Measurements from ENCODE around the gene MUC7. TPM values are rescaled to one million over a fixed set of nuclear protein-coding genes. Genes with fewer than 3 reads are reported as not detected.

The MUC7 gene
- total RNA-seq, 4 donors from 2014 or later, result not detected

DNA sequence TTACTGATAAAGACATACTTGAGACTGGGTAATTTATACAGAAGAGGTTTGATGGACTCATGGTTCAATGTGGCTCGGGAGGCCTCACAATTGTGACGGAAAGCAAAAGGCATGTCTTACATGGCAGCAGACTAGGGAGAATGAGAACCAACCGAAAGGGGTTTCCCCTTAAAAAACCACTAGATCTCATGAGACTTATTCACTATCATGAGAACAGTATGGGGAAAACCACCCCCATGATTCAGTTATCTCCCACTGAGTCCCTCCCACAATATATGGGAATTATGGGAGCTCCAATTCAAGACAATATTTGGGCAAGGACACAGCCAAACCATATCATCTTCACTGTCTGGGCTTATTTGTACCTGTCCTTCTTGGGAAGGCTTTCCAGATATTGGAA, 22.8 kb upstream of the MUC7 start:
- H3K36me3 ChIP-seq, result no peaks in the 10 kb centered on the region
- no peaks in the 10 kb centered on the region for H3K27me3 ChIP-seq
- WGBS, 2 donors, result 55 to 93% methylated on average over 2 to 3 of the region's 3 CpGs
- H3K4me1 ChIP-seq, result no peaks in the 10 kb centered on the region
- intact Hi-C loops (cut with DNase I), result no loop called here
- H3K4me3 ChIP-seq, result no peak overlapping the region
- no peaks in the 10 kb centered on the region for H3K9me3 ChIP-seq
- no peak overlapping the region for H3K27ac ChIP-seq
- no peak for DNase-seq
- TF ChIP-seq, protein P1, sequence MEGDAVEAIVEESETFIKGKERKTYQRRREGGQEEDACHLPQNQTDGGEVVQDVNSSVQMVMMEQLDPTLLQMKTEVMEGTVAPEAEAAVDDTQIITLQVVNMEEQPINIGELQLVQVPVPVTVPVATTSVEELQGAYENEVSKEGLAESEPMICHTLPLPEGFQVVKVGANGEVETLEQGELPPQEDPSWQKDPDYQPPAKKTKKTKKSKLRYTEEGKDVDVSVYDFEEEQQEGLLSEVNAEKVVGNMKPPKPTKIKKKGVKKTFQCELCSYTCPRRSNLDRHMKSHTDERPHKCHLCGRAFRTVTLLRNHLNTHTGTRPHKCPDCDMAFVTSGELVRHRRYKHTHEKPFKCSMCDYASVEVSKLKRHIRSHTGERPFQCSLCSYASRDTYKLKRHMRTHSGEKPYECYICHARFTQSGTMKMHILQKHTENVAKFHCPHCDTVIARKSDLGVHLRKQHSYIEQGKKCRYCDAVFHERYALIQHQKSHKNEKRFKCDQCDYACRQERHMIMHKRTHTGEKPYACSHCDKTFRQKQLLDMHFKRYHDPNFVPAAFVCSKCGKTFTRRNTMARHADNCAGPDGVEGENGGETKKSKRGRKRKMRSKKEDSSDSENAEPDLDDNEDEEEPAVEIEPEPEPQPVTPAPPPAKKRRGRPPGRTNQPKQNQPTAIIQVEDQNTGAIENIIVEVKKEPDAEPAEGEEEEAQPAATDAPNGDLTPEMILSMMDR (IDR thresholded peaks at IDR 0.05), result no peak
- no peak for TF ChIP-seq POLR2A (IDR thresholded peaks at IDR 0.05)

DNA sequence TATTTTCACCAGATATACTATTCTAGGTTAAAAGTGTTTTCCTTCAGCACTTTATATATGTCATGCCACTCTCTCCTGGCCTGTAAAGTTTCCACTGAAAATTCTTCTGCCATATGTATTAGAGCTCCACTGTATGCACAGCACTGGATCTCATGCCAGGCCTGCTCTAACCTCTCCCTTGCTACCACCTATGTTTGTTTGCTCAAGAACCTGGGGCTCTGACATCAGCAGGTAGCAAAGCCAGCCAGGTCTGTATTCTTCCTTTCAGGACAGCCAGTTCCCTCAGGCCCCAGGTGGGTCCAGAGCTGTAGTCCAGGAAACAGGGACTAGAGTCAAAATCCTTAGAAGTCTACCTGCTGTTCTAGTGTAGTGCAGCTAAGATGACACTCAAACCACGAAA, 19.1 kb upstream of the MUC7 start:
- Histone ChIP-seq H3K27me3 (no peaks in the 10 kb centered on the region), H3K4me3 (no peak overlapping the region), H3K4me1 (no peaks in the 10 kb centered on the region), H3K9me3 (no peaks in the 10 kb centered on the region), H3K36me3 (no peaks in the 10 kb centered on the region), H3K27ac (no peak overlapping the region)
- 0 to 20% methylated on average over 1 of the region's 1 CpG for WGBS, 2 donors
- no peak for DNase-seq
- intact Hi-C loops (cut with DNase I), result no loop called here
- no peak for TF ChIP-seq POLR2A (IDR thresholded peaks at IDR 0.05)
- TF ChIP-seq, protein P1 (IDR thresholded peaks at IDR 0.05), result no peak

DNA sequence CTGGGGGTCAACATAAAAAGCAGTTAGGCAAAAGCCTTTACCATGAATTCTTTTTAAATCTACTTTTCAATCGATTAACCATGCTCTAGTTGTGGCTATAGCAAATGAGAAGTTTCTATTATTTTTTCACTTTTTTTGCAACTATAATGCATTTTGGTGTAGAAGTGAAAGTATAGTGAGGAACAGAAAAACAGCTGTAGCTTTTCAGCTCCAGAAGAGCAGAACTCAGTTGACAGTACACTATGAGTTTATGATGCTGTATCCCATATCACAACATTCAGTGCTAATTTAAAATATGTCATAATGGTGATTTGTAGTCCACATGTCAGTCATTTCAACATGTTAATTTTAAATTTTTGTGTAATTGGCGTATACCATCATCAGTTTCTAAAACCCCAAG, 8.7 kb upstream of the MUC7 start:
- no peaks in the 10 kb centered on the region for H3K36me3 ChIP-seq
- H3K4me1 ChIP-seq, result no peaks in the 10 kb centered on the region
- DNase-seq, result no peak
- H3K9me3 ChIP-seq, result no peaks in the 10 kb centered on the region
- H3K27me3 ChIP-seq, result no peaks in the 10 kb centered on the region
- no peak for TF ChIP-seq POLR2A (IDR thresholded peaks at IDR 0.05)
- TF ChIP-seq, protein P1 (IDR thresholded peaks at IDR 0.05), result no peak
- intact Hi-C loops (cut with DNase I), result no loop called here
- 38 to 56% methylated on average over 2 of the region's 2 CpGs for WGBS, 2 donors
- no peak overlapping the region for H3K4me3 ChIP-seq
- no peak overlapping the region for H3K27ac ChIP-seq

DNA sequence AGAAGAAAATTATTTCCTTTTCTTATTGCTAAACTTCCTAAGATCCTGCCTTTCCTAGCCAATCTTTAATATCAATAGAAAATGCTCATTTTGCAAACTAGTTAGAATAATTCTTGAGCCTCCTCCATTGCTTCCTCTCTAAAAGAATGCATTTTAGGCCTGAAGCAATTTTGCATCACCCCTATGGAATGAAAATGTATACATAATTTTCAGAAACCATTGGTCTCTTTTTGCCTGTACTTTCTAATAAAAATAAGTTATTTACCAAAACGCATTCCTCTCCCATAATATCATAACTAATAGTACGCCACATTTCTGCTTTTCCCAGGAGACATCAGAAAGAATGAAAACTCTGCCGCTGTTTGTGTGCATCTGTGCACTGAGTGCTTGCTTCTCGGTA, 1.7 kb downstream of the MUC7 start:
- intact Hi-C loops (cut with DNase I), result no loop called here
- Histone ChIP-seq H3K4me3 (no peak overlapping the region), H3K4me1 (no peaks in the 10 kb centered on the region), H3K36me3 (no peaks in the 10 kb centered on the region), H3K27me3 (no peaks in the 10 kb centered on the region), H3K27ac (no peak overlapping the region), H3K9me3 (peaks cover 0 to 3% (median 0%) of the 10 kb centered on the region in 3 donors)
- 84 to 89% methylated on average over 4 of the region's 4 CpGs for WGBS, 2 donors
- TF ChIP-seq, protein P1 (IDR thresholded peaks at IDR 0.05), result no peak
- no peak for TF ChIP-seq POLR2A (IDR thresholded peaks at IDR 0.05)
- no peak for DNase-seq

DNA sequence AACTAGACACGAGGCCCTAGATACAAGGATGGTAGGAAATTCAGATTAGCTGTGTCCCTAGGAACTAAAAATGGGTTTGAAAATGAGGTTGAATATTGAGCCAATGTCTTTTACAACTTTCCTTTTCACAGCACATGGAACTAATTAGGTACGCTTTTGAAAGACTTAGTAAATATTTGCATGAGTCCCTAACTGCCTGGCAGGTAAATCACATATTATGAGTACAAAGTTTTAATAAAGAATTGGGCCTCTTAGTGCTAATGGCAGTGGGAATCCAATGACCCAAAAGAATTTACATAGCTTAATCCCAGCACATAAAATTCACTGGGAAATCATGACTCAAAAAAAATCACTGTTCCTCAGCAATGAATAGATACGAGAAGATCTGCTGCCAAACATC, 16.8 kb downstream of the MUC7 start:
- TF ChIP-seq POLR2A (IDR thresholded peaks at IDR 0.05), result no peak
- TF ChIP-seq, protein P1 (IDR thresholded peaks at IDR 0.05), result no peak
- Histone ChIP-seq H3K4me3 (no peak overlapping the region), H3K36me3 (no peaks in the 10 kb centered on the region), H3K9me3 (no peaks in the 10 kb centered on the region), H3K4me1 (no peaks in the 10 kb centered on the region), H3K27ac (no peak overlapping the region), H3K27me3 (no peaks in the 10 kb centered on the region)
- whole genome bisulfite sequencing, 2 donors, result 38 to 70% methylated on average over 3 of the region's 3 CpGs
- no peak for DNase-seq
- intact Hi-C loops (cut with DNase I), result no loop called here

Measured in esophagus squamous epithelium (tissue), 5 donors.